ENCODE data around the gene PPP2R5E.

- TF ChIP-seq, protein P1, sequence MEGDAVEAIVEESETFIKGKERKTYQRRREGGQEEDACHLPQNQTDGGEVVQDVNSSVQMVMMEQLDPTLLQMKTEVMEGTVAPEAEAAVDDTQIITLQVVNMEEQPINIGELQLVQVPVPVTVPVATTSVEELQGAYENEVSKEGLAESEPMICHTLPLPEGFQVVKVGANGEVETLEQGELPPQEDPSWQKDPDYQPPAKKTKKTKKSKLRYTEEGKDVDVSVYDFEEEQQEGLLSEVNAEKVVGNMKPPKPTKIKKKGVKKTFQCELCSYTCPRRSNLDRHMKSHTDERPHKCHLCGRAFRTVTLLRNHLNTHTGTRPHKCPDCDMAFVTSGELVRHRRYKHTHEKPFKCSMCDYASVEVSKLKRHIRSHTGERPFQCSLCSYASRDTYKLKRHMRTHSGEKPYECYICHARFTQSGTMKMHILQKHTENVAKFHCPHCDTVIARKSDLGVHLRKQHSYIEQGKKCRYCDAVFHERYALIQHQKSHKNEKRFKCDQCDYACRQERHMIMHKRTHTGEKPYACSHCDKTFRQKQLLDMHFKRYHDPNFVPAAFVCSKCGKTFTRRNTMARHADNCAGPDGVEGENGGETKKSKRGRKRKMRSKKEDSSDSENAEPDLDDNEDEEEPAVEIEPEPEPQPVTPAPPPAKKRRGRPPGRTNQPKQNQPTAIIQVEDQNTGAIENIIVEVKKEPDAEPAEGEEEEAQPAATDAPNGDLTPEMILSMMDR (IDR thresholded peaks at IDR 0.05) = no peak
- TF ChIP-seq EP300 (IDR thresholded peaks at IDR 0.05) (no peak), POLR2AphosphoS5 (IDR thresholded peaks at IDR 0.05) (no peak)
Measured at GRCh38 chr14:63426838-63427352, 116.3 kb downstream of the PPP2R5E start.
